CD14-positive monocyte (primary cell): ENCODE results near the gene PFDN1. TPM values are rescaled to one million over a fixed set of nuclear protein-coding genes. Genes with fewer than 3 reads are reported as not detected.

Experiments
- DNase-seq, 3 donors: peaks; one replicate each; pipeline ENCODE4 v3.0.0-alpha.2; 2011 to 2022
- H2AFZ ChIP-seq: 2 replicates; pipeline ENCODE4 v1.6.0; 2012; ENCODE audit warnings: mild to moderate bottlenecking, low read depth, low read length, inconsistent platforms; ENCODE audit not compliant: insufficient read depth, poor library complexity, severe bottlenecking
- H3K27ac ChIP-seq, 2 donors: 1 replicate in 1 of 2; 2 replicates in 1 of 2; pipeline ENCODE4 v1.5.1; 2012 to 2013; ENCODE audit warnings: low read length in 2 of 2, control low read depth in 1 of 2, inconsistent platforms in 1 of 2, low read depth in 1 of 2, mild to moderate bottlenecking in 1 of 2
- H3K27me3 ChIP-seq, 2 donors: one replicate each; pipeline versions ENCODE4 v1.6.0 to v1.6.1; 2011 to 2013; ENCODE audit warnings: low read length in 2 of 2; ENCODE audit not compliant: control insufficient read depth in 2 of 2, insufficient read depth in 2 of 2
- H3K36me3 ChIP-seq, 2 donors: replicated peaks in 1 of 2; 1 replicate in 1 of 2; 2 replicates in 1 of 2; pipeline versions ENCODE4 v1.5.1 to v1.6.1; 2012 to 2013; ENCODE audit warnings: low read length in 2 of 2, control low read depth in 1 of 2, inconsistent platforms in 1 of 2, mild to moderate bottlenecking in 1 of 2; ENCODE audit not compliant: insufficient read depth in 2 of 2, control insufficient read depth in 1 of 2
- H3K4me1 ChIP-seq, 2 donors: 1 replicate in 1 of 2; 2 replicates in 1 of 2; pipeline versions ENCODE4 v1.5.1 to v1.6.1; 2012 to 2013; ENCODE audit warnings: low read length in 2 of 2, control low read depth in 1 of 2, inconsistent platforms in 1 of 2, mild to moderate bottlenecking in 1 of 2, moderate library complexity in 1 of 2; ENCODE audit not compliant: insufficient read depth in 2 of 2, control insufficient read depth in 1 of 2
- H3K4me2 ChIP-seq: replicated peaks from 2 replicates; pipeline ENCODE3; 2012; ENCODE audit warnings: low read length, moderate library complexity, mild to moderate bottlenecking; ENCODE audit not compliant: poor library complexity, severe bottlenecking; ENCODE audit errors: extremely low read depth
- H3K4me3 ChIP-seq, 3 experiments: fragments of 200-600 bp in 1 of 3; sonication (generic) in 1 of 3; replicated peaks in 1 of 3; 1 replicate in 2 of 3; 2 replicates in 1 of 3; pipeline ENCODE4 v1.5.1; 2011 to 2013; ENCODE audit warnings: low read length in 3 of 3, mild to moderate bottlenecking in 3 of 3, control low read depth in 2 of 3, low read depth in 2 of 3, inconsistent platforms in 1 of 3, moderate library complexity in 1 of 3
- H3K79me2 ChIP-seq: 2 replicates; pipeline ENCODE4 v1.6.0; 2012; ENCODE audit warnings: mild to moderate bottlenecking, control low read depth, inconsistent platforms, low read length, moderate library complexity; ENCODE audit not compliant: insufficient read depth
- H3K9ac ChIP-seq: 2 replicates; pipeline ENCODE4 v1.6.0; 2017; ENCODE audit warnings: low read length, mild to moderate bottlenecking; ENCODE audit not compliant: insufficient read depth, poor library complexity, severe bottlenecking
- H3K9me3 ChIP-seq, 2 donors: replicated peaks in 1 of 2; 1 replicate in 1 of 2; 2 replicates in 1 of 2; pipeline versions ENCODE4 v1.5.1 to v1.6.1; 2012 to 2013; ENCODE audit warnings: low read length in 2 of 2, control low read depth in 1 of 2; ENCODE audit not compliant: control insufficient read depth in 1 of 2, insufficient read depth in 1 of 2
- H4K20me1 ChIP-seq: 2 replicates; pipeline ENCODE4 v1.6.0; 2012; ENCODE audit warnings: mild to moderate bottlenecking, low read length, control low read depth, moderate library complexity; ENCODE audit not compliant: insufficient read depth
- H3K27ac Mint-ChIP-seq, 7 donors: one replicate each; pipeline ENCODE4 v1.8.0; 2020; ENCODE audit warnings: mild to moderate bottlenecking in 7 of 7, mixed read lengths in 7 of 7, moderate library complexity in 6 of 7, inconsistent platforms in 2 of 7
- H3K27me3 Mint-ChIP-seq, 3 donors: one replicate each; pipeline ENCODE4 v1.8.0; 2021 to 2022; ENCODE audit warnings: low read depth in 3 of 3, mild to moderate bottlenecking in 3 of 3, mixed read lengths in 3 of 3, moderate library complexity in 3 of 3, inconsistent platforms in 1 of 3
- H3K36me3 Mint-ChIP-seq, 2 donors: one replicate each; pipeline ENCODE4 v1.8.0; 2020; ENCODE audit warnings: mixed read lengths in 2 of 2, inconsistent platforms in 1 of 2, mild to moderate bottlenecking in 1 of 2
- H3K4me1 Mint-ChIP-seq: one replicate; pipeline ENCODE4 v1.8.0; 2020; ENCODE audit warnings: mild to moderate bottlenecking, mixed read lengths
- H3K4me3 Mint-ChIP-seq, 2 donors: one replicate each; pipeline ENCODE4 v1.8.0; 2020; ENCODE audit warnings: mild to moderate bottlenecking in 2 of 2, mixed read lengths in 2 of 2, moderate library complexity in 1 of 2
- H3K9me3 Mint-ChIP-seq, 7 donors: one replicate each; pipeline ENCODE4 v1.8.0; 2020 to 2022; ENCODE audit warnings: mixed read lengths in 7 of 7, mild to moderate bottlenecking in 6 of 7, moderate library complexity in 6 of 7, inconsistent platforms in 2 of 7
- WGBS: methylation state at CpG from one replicate; pipeline ENCODE4 v1.1.5; 2013; ENCODE audit warnings: missing lambda C conversion rate; ENCODE audit not compliant: insufficient coverage; 5-methylcytosine and 5-hydroxymethylcytosine counted together
- intact Hi-C, 2 donors: fragments of 100-400 bp; cut with micrococcal nuclease; formaldehyde crosslinking; loops; one replicate each; pipeline versions ENCODE4 v1.15.0 to v1.15.1; 2023
- polyA plus RNA-seq, 3 donors: library from polyadenylated mRNA; depleted of rRNA in 1 of 3; unstranded in 2 of 3; stranded (reverse) in 1 of 3; fragments of 300-500 nt in 2 of 3; fragments of >200 nt in 1 of 3; fragmentation: Illumina TruSeq in 2 of 3; gene quantifications; 1 replicate in 2 of 3; 2 replicates in 1 of 3; pipeline ENCODE4 v1.2.3, GENCODE V29; 2012 to 2021
- TF ChIP-seq, protein P1 (sequence below): fragments of 200-600 bp; IDR thresholded peaks from one replicate; pipeline ENCODE4 v1.8.0; 2022; ENCODE audit warnings: antibody characterized with exemption, mild to moderate bottlenecking

PFDN1 gene
- polyA plus RNA-seq, 3 donors, result 44.7 to 105 (median 82.2) TPM

- DNase-seq, result no peak
- no peak overlapping the region for H3K4me2 ChIP-seq
- H3K79me2 ChIP-seq, result peaks cover 39% of the 10 kb centered on the region
- Mint-ChIP-seq H3K36me3 (peaks cover 43 to 45% of the 10 kb centered on the region in 2 donors), H3K27me3 (peaks cover 0 to 2% (median 1%) of the 10 kb centered on the region in 3 donors), H3K4me3 (no peak overlapping the region), H3K4me1 (peaks cover 15% of the 10 kb centered on the region), H3K27ac (no peak overlapping the region), H3K9me3 (no peaks in the 10 kb centered on the region)
- intact Hi-C loops, result no loop called here
- H3K36me3 ChIP-seq, result peaks cover 3 to 23% of the 10 kb centered on the region in 2 donors
- 96% methylated on average over 3 of the region's 6 CpGs for WGBS
- H3K4me3 ChIP-seq, result no peak overlapping the region
- TF ChIP-seq, protein P1, sequence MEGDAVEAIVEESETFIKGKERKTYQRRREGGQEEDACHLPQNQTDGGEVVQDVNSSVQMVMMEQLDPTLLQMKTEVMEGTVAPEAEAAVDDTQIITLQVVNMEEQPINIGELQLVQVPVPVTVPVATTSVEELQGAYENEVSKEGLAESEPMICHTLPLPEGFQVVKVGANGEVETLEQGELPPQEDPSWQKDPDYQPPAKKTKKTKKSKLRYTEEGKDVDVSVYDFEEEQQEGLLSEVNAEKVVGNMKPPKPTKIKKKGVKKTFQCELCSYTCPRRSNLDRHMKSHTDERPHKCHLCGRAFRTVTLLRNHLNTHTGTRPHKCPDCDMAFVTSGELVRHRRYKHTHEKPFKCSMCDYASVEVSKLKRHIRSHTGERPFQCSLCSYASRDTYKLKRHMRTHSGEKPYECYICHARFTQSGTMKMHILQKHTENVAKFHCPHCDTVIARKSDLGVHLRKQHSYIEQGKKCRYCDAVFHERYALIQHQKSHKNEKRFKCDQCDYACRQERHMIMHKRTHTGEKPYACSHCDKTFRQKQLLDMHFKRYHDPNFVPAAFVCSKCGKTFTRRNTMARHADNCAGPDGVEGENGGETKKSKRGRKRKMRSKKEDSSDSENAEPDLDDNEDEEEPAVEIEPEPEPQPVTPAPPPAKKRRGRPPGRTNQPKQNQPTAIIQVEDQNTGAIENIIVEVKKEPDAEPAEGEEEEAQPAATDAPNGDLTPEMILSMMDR, result no peak
- no peaks in the 10 kb centered on the region for H3K9me3 ChIP-seq
- H3K27me3 ChIP-seq, result no peaks in the 10 kb centered on the region
- no peak overlapping the region for H3K9ac ChIP-seq
- peaks cover 47 to 59% of the 10 kb centered on the region in 2 donors for H3K4me1 ChIP-seq
- no peaks in the 10 kb centered on the region for H4K20me1 ChIP-seq
- H3K27ac ChIP-seq, result no peak overlapping the region
- H2AFZ ChIP-seq, result no peak overlapping the region
Observed at GRCh38 chr5:140256726-140257125, 46.2 kb downstream of the PFDN1 start.

DNA sequence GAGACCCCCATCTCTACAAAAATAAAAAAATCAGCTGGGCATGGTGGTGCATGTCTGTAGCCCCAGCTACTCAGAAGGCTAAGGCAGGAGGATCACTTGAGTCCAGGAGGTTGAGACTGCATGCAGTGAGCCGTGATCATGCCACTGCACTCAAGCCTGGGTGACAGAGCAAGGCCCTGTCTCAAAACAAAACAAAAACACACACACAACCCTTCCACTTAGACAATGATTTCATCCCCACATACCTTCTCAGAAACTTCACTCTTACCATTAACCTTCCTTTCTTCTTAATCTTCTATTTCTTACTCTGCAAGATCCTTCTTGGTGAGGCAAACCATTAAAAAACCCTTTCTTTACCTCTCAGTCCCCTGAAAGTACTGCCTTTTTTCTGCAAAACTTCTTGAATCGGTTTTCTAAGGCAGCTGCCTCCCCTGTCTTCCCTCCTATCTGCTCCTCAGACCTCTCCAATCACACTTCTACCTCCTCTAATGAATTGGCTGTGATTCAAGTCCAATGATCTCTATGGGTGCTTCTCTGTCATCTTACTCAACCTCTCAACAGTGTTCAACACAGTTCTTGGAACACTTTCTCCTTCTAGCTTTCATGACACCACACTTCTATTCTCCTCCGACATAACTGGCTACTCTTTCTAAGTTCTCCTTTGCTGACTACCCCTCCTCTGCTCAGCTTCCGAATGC, 47.3 kb downstream of the PFDN1 start:
- Histone ChIP-seq H3K27me3 (no peaks in the 10 kb centered on the region), H3K27ac (no peak overlapping the region), H3K79me2 (peaks cover 39% of the 10 kb centered on the region), H3K9me3 (no peaks in the 10 kb centered on the region), H3K36me3 (peaks cover 3 to 23% of the 10 kb centered on the region in 2 donors), H3K9ac (no peak overlapping the region), H3K4me1 (peaks cover 50 to 60% of the 10 kb centered on the region in 2 donors), H2AFZ (no peak overlapping the region), H3K4me2 (no peak overlapping the region), H4K20me1 (no peaks in the 10 kb centered on the region), H3K4me3 (no peak overlapping the region)
- intact Hi-C loops, result no loop called here
- DNase-seq, result no peak
- H3K27ac Mint-ChIP-seq, result no peak overlapping the region
- no peak overlapping the region for H3K4me3 Mint-ChIP-seq
- H3K27me3 Mint-ChIP-seq, result peaks cover 0 to 3% (median 0%) of the 10 kb centered on the region in 3 donors
- H3K4me1 Mint-ChIP-seq, result peaks cover 12% of the 10 kb centered on the region
- WGBS, result 84% methylated on average over 4 of the region's 4 CpGs
- H3K36me3 Mint-ChIP-seq, result peaks cover 43 to 46% of the 10 kb centered on the region in 2 donors
- H3K9me3 Mint-ChIP-seq, result no peaks in the 10 kb centered on the region
- TF ChIP-seq, protein P1, result no peak
